B cell (primary cell): ENCODE data around the gene HOXB1. TPM values are rescaled to one million over a fixed set of nuclear protein-coding genes. Genes with fewer than 3 reads are reported as not detected.

Experiments
- ATAC-seq: fragments of 200-7000 bp; cut with Tn5 transposase; one replicate; pipeline ENCODE4 v1.10.0; 2021; ENCODE audit warnings: low read depth, mild to moderate bottlenecking, moderate number of reproducible peaks, moderate library complexity
- CTCF ChIA-PET: fragments of 350-600 bp; sonication (Branson Sonifier 250); formaldehyde crosslinking; loops from one replicate; lab custom pipeline; 2021; ENCODE audit warnings: antibody characterized with exemption, inconsistent platforms; lab: Charles Lee
- POLR2A ChIA-PET: fragments of 350-600 bp; sonication (Branson Sonifier 250); formaldehyde crosslinking; loops from one replicate; lab custom pipeline; 2021; ENCODE audit warnings: antibody characterized with exemption; lab: Charles Lee
- DNase-seq: peaks from one replicate; pipeline ENCODE4 v3.0.0; 2013
- H2AFZ ChIP-seq: 2 replicates; pipeline ENCODE4 v1.6.1; 2012; ENCODE audit warnings: mild to moderate bottlenecking, low read depth, low read length; ENCODE audit not compliant: insufficient read depth, poor library complexity, severe bottlenecking
- H3K27ac ChIP-seq, 2 donors: 1 replicate in 1 of 2; 2 replicates in 1 of 2; pipeline ENCODE4 v1.5.1; 2012 to 2013; ENCODE audit warnings: low read length in 2 of 2, mild to moderate bottlenecking in 2 of 2, moderate library complexity in 1 of 2
- H3K27me3 ChIP-seq, 4 experiments: fragments of 200-600 bp in 1 of 4; sonication (generic) in 1 of 4; replicated peaks in 1 of 4; 1 replicate in 2 of 4; 2 replicates in 2 of 4; pipeline versions ENCODE4 v1.6.1 to v1.7.0; 2013 to 2016; ENCODE audit warnings: low read length in 3 of 4, mild to moderate bottlenecking in 2 of 4, mixed read lengths in 1 of 4, moderate library complexity in 1 of 4; ENCODE audit not compliant: insufficient read depth in 4 of 4, control insufficient read depth in 3 of 4; ENCODE audit errors: control extremely low read depth in 1 of 4
- H3K36me3 ChIP-seq, 2 experiments: replicated peaks in 1 of 2; 1 replicate in 1 of 2; 2 replicates in 1 of 2; pipeline versions ENCODE4 v1.6.1 to v1.7.1; 2013; ENCODE audit warnings: low read length in 1 of 2; ENCODE audit not compliant: insufficient read depth in 2 of 2, control insufficient read depth in 1 of 2; ENCODE audit errors: control extremely low read depth in 1 of 2, extremely low read depth in 1 of 2
- H3K4me1 ChIP-seq, 2 donors: fragments of 200-600 bp in 1 of 2; sonication (generic) in 1 of 2; 1 replicate in 1 of 2; 2 replicates in 1 of 2; pipeline versions ENCODE4 v1.5.1 to v1.6.1; 2013 to 2017; ENCODE audit warnings: low read length in 2 of 2; ENCODE audit not compliant: control insufficient read depth in 2 of 2, insufficient read depth in 2 of 2
- H3K4me2 ChIP-seq: replicated peaks from 2 replicates; pipeline ENCODE3; 2012; ENCODE audit warnings: mild to moderate bottlenecking, low read depth, low read length; ENCODE audit not compliant: poor library complexity, severe bottlenecking
- H3K4me3 ChIP-seq, 5 experiments: fragments of 200-600 bp in 1 of 5; sonication (generic) in 1 of 5; 1 replicate in 3 of 5; 2 replicates in 2 of 5; pipeline versions ENCODE4 v1.5.1 to v1.7.0; 2011 to 2016; ENCODE audit warnings: low read length in 4 of 5, mild to moderate bottlenecking in 4 of 5, low read depth in 2 of 5, control low read depth in 1 of 5, moderate library complexity in 1 of 5; ENCODE audit not compliant: insufficient read depth in 1 of 5; ENCODE audit errors: control extremely low read depth in 1 of 5, extremely low read depth in 1 of 5
- H3K79me2 ChIP-seq: fragments of 200-600 bp; sonication (generic); one replicate; pipeline ENCODE4 v1.6.0; 2016; ENCODE audit warnings: low read length; ENCODE audit not compliant: control insufficient read depth, insufficient read depth
- H3K9ac ChIP-seq: fragments of 200-600 bp; sonication (generic); 2 replicates; pipeline ENCODE4 v1.6.1; 2017; ENCODE audit warnings: mild to moderate bottlenecking, low read length, moderate library complexity
- H3K9me3 ChIP-seq, 3 donors: one replicate each; pipeline versions ENCODE4 v1.6.1 to v1.7.1; 2013; ENCODE audit warnings: low read length in 2 of 3; ENCODE audit not compliant: control insufficient read depth in 2 of 3, insufficient read depth in 1 of 3; ENCODE audit errors: control extremely low read depth in 1 of 3
- H4K20me1 ChIP-seq: 2 replicates; pipeline ENCODE4 v1.6.0; 2012; ENCODE audit warnings: mild to moderate bottlenecking, low read length; ENCODE audit not compliant: insufficient read depth, control insufficient read depth, poor library complexity, severe bottlenecking
- H3K27ac Mint-ChIP-seq: one replicate; pipeline ENCODE4 v1.8.0; 2021; ENCODE audit warnings: mixed read lengths
- H3K27me3 Mint-ChIP-seq: one replicate; pipeline ENCODE4 v1.8.0; 2021; ENCODE audit warnings: mixed read lengths
- H3K4me1 Mint-ChIP-seq: one replicate; pipeline ENCODE4 v1.8.0; 2021; ENCODE audit warnings: mixed read lengths
- H3K4me3 Mint-ChIP-seq: one replicate; pipeline ENCODE4 v1.8.0; 2021; ENCODE audit warnings: mixed read lengths
- H3K9me3 Mint-ChIP-seq: one replicate; pipeline ENCODE4 v1.8.0; 2022; ENCODE audit warnings: mixed read lengths; ENCODE audit not compliant: insufficient read depth
- EZH2 ChIP-seq: IDR thresholded peaks from 2 replicates; pipeline ENCODE4 v1.6.1; 2012; ENCODE audit warnings: borderline replicate concordance, low read depth, mild to moderate bottlenecking, moderate library complexity, low read length; ENCODE audit not compliant: insufficient read depth, poor library complexity, severe bottlenecking
- WGBS: methylation state at CpG from one replicate; pipeline ENCODE4 v1.1.5; 2013; ENCODE audit warnings: missing lambda C conversion rate; ENCODE audit not compliant: insufficient coverage; 5-methylcytosine and 5-hydroxymethylcytosine counted together
- intact Hi-C: fragments of 100-400 bp; cut with micrococcal nuclease; formaldehyde crosslinking; loops from one replicate; pipeline ENCODE4 v1.10.0; 2022
- polyA plus RNA-seq: library from polyadenylated mRNA; depleted of rRNA; stranded (reverse); fragments of >200 nt; gene quantifications from 2 replicates; pipeline ENCODE4 v1.2.3, GENCODE V29; 2012
- total RNA-seq, 2 donors: library from RNA; stranded (reverse); fragments of 120-200 nt in 1 of 2; gene quantifications; 1 replicate in 1 of 2; 2 replicates in 1 of 2; pipeline versions ENCODE4 v1.2.3 to v1.2.4, GENCODE V29; 2013 to 2022
- TF ChIP-seq, protein P1 (sequence below): fragments of 200-600 bp; IDR thresholded peaks from one replicate; pipeline ENCODE4 v1.8.0; 2022; ENCODE audit warnings: antibody characterized with exemption, mild to moderate bottlenecking

Gene HOXB1
- total and polyA plus RNA-seq, 2 donors (not counting 1 experiment from before 2014, with no cell fraction given): not detected

DNA sequence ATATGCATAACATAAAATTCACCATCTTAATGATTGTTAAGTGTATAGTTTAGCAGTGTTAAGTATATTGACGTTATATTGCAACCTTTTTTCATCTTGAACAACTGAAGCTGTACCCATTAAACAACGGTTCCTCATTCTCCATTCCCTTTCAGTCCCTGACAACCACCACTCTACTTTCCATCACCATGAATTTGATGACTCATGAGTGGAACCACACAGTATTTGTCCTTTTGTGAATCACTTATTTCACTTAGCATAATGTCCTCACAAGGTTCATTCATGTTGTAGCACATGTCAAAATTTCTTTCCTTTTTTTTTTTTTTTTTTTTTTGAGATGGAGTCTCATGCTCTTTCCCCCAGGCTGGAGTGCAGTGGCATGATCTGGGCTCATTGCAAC lies 46.0 kb downstream of the HOXB1 start:
- Mint-ChIP-seq H3K4me3 (no peak overlapping the region), H3K9me3 (no peaks in the 10 kb centered on the region), H3K27ac (no peak overlapping the region), H3K4me1 (peaks cover 17% of the 10 kb centered on the region), H3K27me3 (peaks cover 24% of the 10 kb centered on the region)
- Histone ChIP-seq H3K4me3 (no peak overlapping the region), H4K20me1 (no peaks in the 10 kb centered on the region), H3K4me2 (no peak overlapping the region), H3K4me1 (peaks cover 11 to 13% of the 10 kb centered on the region in 2 donors), H3K79me2 (no peaks in the 10 kb centered on the region), H3K9ac (no peak overlapping the region), H3K27ac (no peak overlapping the region), H2AFZ (no peak overlapping the region), H3K27me3 (peaks cover 0 to 13% (median 1%) of the 10 kb centered on the region in 4 experiments), H3K9me3 (no peaks in the 10 kb centered on the region), H3K36me3 (no peaks in the 10 kb centered on the region)
- ATAC-seq (no peak), DNase-seq (no peak)
- ChIA-PET POLR2A (no interaction called here), CTCF (interaction anchor here (0.7 kb wide), 1 partner anchor 78 kb away, joined by 3 read pairs; no protein-coding TSS in a partner anchor)
- WGBS: 0% methylated on average over 1 of the region's 2 CpGs
- TF ChIP-seq, protein P1, sequence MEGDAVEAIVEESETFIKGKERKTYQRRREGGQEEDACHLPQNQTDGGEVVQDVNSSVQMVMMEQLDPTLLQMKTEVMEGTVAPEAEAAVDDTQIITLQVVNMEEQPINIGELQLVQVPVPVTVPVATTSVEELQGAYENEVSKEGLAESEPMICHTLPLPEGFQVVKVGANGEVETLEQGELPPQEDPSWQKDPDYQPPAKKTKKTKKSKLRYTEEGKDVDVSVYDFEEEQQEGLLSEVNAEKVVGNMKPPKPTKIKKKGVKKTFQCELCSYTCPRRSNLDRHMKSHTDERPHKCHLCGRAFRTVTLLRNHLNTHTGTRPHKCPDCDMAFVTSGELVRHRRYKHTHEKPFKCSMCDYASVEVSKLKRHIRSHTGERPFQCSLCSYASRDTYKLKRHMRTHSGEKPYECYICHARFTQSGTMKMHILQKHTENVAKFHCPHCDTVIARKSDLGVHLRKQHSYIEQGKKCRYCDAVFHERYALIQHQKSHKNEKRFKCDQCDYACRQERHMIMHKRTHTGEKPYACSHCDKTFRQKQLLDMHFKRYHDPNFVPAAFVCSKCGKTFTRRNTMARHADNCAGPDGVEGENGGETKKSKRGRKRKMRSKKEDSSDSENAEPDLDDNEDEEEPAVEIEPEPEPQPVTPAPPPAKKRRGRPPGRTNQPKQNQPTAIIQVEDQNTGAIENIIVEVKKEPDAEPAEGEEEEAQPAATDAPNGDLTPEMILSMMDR: no peak
- no peak for TF ChIP-seq EZH2
- intact Hi-C loops: no loop called here

DNA sequence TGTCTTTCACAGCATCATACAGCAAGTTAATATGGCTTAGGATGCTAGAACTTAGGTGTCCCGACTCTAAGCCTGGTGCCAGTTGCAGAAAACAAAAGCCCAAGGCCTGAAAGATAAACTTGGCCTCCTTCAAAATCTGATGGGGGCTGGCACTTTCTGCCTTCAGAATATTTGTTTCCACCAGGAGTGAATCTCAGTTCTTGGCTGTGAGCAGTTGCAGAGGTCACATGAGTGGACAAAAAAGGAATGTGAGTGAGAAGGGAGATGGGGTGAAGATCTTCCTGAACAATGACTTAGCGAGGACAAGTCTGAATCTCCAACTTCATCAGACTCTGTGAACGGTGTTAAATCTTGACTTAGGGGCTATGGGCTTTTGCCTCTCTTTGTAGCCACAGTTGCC lies 46.6 kb downstream of the HOXB1 start:
- Histone ChIP-seq H3K9me3 (no peaks in the 10 kb centered on the region), H3K4me2 (no peak overlapping the region), H3K79me2 (no peaks in the 10 kb centered on the region), H3K4me3 (no peak overlapping the region), H3K4me1 (peaks cover 11 to 13% of the 10 kb centered on the region in 2 donors), H2AFZ (no peak overlapping the region), H3K27me3 (peaks cover 0 to 13% (median 1%) of the 10 kb centered on the region in 4 experiments), H3K27ac (no peak overlapping the region), H3K9ac (no peak overlapping the region), H4K20me1 (no peaks in the 10 kb centered on the region), H3K36me3 (no peaks in the 10 kb centered on the region)
- H3K27ac Mint-ChIP-seq: no peak overlapping the region
- ATAC-seq (no peak), DNase-seq (no peak)
- intact Hi-C loops: no loop called here
- peaks cover 17% of the 10 kb centered on the region for H3K4me1 Mint-ChIP-seq
- no peaks in the 10 kb centered on the region for H3K9me3 Mint-ChIP-seq
- H3K27me3 Mint-ChIP-seq: peaks cover 19% of the 10 kb centered on the region
- WGBS: 88% methylated on average over 2 of the region's 3 CpGs
- TF ChIP-seq, protein P1: no peak
- TF ChIP-seq EZH2: no peak
- no peak overlapping the region for H3K4me3 Mint-ChIP-seq
- ChIA-PET POLR2A (no interaction called here), CTCF (interaction anchor here (0.7 to 1.1 kb wide), 2 partner anchors 27 to 79 kb away, joined by 3 to 4 read pairs; no protein-coding TSS in a partner anchor)
